ENCODE data around the gene GDI1. TPM values are rescaled to one million over a fixed set of nuclear protein-coding genes. Genes with fewer than 3 reads are reported as not detected.

The GDI1 gene
- total and polyA plus RNA-seq, 9 of the 15 experiments (the other 6 are each of a cell fraction or from before 2014, with no cell fraction given): 0.97 to 82.6 (median 37.5) TPM

- TF ChIP-seq SETDB1 (IDR thresholded peaks at IDR 0.05; ENCODE audit: low read length): no peak
- TF ChIP-seq CBFB (CRISPR knock-in tag; IDR thresholded peaks at IDR 0.05): peak; percentile 87; the same call in 1 of the 2 replicates
- TF ChIP-seq CHD4 (IDR thresholded peaks at IDR 0.05; ENCODE audit: insufficient read depth, insufficient replicate concordance, low read depth, low read length, poor library complexity, severe bottlenecking): no peak
- no peak for TF ChIP-seq HMG20B (CRISPR knock-in tag; IDR thresholded peaks at IDR 0.05)
- TF ChIP-seq TOE1 (IDR thresholded peaks at IDR 0.05; ENCODE audit: borderline replicate concordance): peak; percentile 58; the same call in 1 of the 2 replicates
- no peak for TF ChIP-seq TOE1 (CRISPR knock-in tag; IDR thresholded peaks at IDR 0.05; ENCODE audit: borderline replicate concordance, low read depth)
- TF ChIP-seq THRAP3 (IDR thresholded peaks at IDR 0.05; ENCODE audit: borderline replicate concordance): no peak
- no peak for TF ChIP-seq STAT5B (CRISPR knock-in tag; IDR thresholded peaks at IDR 0.05)
- TF ChIP-seq EZH2 (IDR thresholded peaks at IDR 0.05; ENCODE audit: borderline replicate concordance, low read depth, low read length): no peak
- TF ChIP-seq ZFP36 (IDR thresholded peaks at IDR 0.05; ENCODE audit: low read depth, low read length, partially characterized antibody): no peak
- 0 out of 2 replicates have a peak, but pooled peaks have one; percentile 8 for TF ChIP-seq CAMTA2 (CRISPR knock-in tag; conservative IDR thresholded peaks at IDR 0.05)
- peak; percentile 75 for TF ChIP-seq POLR2A (conservative IDR thresholded peaks at IDR 0.05)
- no peak for TF ChIP-seq ZNF232 (CRISPR knock-in tag; IDR thresholded peaks at IDR 0.05)
- no peak; the same call in 1 of the 2 replicates for TF ChIP-seq PML (IDR thresholded peaks at IDR 0.05; ENCODE audit: low read length)
- TF ChIP-seq KLF6 (CRISPR knock-in tag; IDR thresholded peaks at IDR 0.05; ENCODE audit: borderline replicate concordance): peak; percentile 28; the same call in 1 of the 2 replicates
- TF ChIP-seq EP400 (IDR thresholded peaks at IDR 0.05): peak; percentile 96
- no peak for TF ChIP-seq TCFL5 (CRISPR knock-in tag; conservative IDR thresholded peaks at IDR 0.05)
- peak; percentile 67; the same call in 1 of the 2 replicates for TF ChIP-seq PHF8 (IDR thresholded peaks at IDR 0.05; ENCODE audit: borderline replicate concordance, low read length)
- 0 out of 4 replicates have a peak, but pooled peaks have one; percentile 22 to 28 for TF ChIP-seq TBL1XR1 (IDR thresholded peaks at IDR 0.05; ENCODE audit: low read length in 2 of 2)
- TF ChIP-seq ZNF253 (CRISPR knock-in tag; conservative IDR thresholded peaks at IDR 0.05): no peak
- peak; percentile 45; the same call in 1 of the 2 replicates for TF ChIP-seq MITF (IDR thresholded peaks at IDR 0.05)
- no peak for TF ChIP-seq ZNF384 (IDR thresholded peaks at IDR 0.05; ENCODE audit: low read depth, low read length)
- no peak for TF ChIP-seq ILF3 (IDR thresholded peaks at IDR 0.05; ENCODE audit: borderline replicate concordance)
- TF ChIP-seq PHB (CRISPR knock-in tag; IDR thresholded peaks at IDR 0.05): no peak
- no peak for TF ChIP-seq PTTG1 (tag; IDR thresholded peaks at IDR 0.05; ENCODE audit: low read depth)
- peak; percentile 97 to 98 for TF ChIP-seq MNT (conservative IDR thresholded peaks at IDR 0.05)
- no peak for TF ChIP-seq RAD21 (CRISPR knock-in tag; conservative IDR thresholded peaks at IDR 0.05 in 1 of 2, IDR thresholded peaks at IDR 0.05 in 1 of 2)
Observed at GRCh38 chrX:154478728-154479622, 42.0 kb downstream of the GDI1 start, which contains the start of gene LAGE3 (continued).
